NCI-H2227 (cell line): ENCODE data around the gene JAGN1.
"Not testable (repeated sequence)": the region's sequence is repeated elsewhere in the genome, so short reads cannot be mapped to it uniquely, and the experiment has no call there.

Source experiments
- DNase-seq: peaks from one replicate; lab custom pipeline; 2025; ENCODE audit not compliant: unreplicated experiment; lab: John Stamatoyannopoulos, UW

Gene JAGN1

DNA sequence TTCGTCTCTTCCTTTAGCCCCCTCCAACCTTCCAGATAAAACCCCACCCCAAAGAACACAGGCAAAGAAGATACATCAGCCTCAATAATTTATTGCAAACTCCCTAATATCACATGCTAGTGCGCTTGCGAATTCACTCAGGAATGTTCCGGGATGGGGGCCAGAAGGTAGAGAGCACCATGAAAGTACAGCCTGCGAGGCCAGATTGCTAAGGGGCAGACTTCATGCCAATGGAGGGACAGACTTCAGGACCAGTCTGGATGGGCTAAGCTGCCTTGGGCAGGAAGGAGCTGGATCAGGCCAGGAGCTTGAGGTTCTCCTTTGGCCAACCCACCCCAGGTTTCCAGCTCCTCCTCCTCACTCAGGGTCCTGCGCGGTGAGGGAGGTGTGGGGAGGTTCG lies 23.8 kb upstream of the JAGN1 start:
- DNase-seq: no peak

DNA sequence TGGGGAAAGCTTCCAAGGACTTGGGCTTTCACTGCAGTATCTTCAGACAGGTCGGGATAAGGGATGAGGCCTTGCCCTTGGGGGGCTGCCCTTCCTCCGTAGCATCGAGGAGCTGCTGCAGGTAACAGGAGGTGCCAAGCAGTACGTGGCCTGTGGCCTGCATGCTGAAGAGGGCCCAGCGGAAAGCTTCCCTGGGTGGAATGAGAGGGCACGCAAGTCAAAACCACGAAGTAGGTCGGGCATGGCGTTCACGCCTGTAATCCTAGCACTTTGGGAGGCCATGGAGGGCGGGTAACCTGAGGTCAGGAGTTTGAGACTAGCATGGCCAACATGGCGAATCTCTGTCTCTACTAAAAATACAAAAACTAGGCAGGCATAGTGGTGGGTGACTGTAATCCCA lies 23.3 kb upstream of the JAGN1 start:
- DNase-seq: no peak

DNA sequence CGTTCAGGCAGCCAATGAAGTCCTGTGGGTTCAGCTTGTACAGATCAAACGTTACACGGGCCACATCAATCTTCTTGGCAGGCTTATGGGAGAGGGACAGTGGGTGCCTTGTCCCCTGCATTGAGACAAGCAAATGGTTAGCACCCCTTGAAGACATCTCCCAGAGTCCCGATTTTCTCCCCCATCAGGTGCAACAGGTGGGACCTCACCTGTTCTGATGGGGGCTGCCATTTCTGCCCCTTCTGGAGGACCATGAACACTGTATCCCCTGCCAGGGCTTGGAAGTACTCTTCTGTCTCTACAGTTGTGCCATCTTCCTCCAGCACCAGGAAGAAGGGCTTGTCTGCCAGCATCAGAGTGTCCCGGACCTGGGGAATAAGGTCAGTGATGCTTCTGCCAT lies 20.5 kb upstream of the JAGN1 start:
- DNase-seq: no peak

DNA sequence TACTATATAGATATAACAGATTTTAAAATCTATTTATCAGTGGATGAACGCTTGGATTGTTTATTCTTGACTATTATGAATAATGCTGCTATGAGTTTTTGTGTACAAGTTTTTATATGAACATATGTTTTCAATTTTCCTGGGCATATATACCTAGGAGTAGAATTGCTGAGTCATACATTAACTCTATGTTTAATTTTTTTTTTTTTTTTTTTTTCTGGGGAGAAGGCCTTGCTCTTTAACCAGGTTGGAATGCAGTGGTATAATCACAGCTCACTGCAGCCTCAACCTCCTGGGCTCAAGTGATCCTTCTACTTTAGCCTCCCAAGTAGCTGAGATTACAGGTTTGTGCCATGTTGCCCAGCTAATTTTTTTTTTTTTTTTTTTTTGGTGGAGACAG lies 19.4 kb upstream of the JAGN1 start:
- DNase-seq: no peak

DNA sequence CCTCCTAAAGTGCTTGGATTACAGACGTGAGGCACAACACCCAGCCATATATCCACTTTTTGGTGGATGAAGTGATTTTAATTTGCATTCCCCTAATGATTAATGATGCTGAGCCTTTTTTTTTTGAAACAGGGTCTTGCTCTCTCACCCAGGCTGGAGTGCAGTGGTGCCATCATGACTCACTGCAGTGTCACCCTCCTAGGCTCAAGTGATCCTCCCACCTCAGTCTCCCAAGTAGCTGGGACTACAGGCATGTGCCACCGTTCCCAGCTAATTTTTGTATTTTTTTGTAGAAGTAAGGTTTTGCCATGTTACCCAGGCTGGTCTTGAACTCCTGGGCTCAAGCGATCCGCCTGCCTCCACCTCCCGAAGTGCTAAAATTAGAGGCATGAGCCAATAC lies 18.3 kb upstream of the JAGN1 start:
- DNase-seq: not testable (repeated sequence)

DNA sequence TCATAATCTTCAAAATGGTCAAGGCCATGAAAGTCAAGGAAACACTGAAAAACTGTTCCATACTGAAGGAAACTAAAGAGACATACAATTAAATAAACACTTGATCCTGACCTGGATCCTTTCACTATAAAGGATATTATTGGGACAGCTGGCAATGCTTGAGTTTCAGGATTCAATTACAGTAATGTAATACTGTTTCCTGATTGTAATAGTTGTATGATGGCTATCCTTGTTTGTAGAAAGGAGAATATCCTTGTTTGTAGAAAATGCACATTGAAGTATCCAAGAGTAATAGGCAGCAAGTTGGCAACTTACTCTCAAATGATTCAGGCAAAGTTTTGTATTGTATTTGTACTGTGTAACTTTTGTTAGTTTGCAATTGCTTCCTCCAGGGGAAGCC lies 15.0 kb upstream of the JAGN1 start:
- peak; percentile 36 for DNase-seq

DNA sequence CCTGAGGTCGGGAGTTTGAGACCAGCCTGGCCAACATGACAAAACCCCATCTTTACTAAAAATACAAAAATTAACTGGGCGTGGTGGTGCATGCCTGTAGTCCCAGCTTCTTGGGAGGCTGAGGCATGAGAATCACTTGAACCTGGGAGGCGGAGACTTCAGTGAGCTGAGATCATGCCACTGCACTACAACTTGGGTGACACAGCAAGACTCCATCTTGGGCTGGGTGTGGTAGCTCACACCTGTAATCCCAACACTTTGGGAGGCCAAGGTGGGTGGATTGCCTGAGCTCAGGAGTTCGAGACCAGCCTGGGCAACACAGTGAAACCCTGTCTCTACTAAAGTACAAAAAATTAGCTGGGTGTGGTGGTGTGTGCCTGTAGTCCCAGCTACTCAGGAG lies 14.2 kb upstream of the JAGN1 start:
- DNase-seq: not testable (repeated sequence)

DNA sequence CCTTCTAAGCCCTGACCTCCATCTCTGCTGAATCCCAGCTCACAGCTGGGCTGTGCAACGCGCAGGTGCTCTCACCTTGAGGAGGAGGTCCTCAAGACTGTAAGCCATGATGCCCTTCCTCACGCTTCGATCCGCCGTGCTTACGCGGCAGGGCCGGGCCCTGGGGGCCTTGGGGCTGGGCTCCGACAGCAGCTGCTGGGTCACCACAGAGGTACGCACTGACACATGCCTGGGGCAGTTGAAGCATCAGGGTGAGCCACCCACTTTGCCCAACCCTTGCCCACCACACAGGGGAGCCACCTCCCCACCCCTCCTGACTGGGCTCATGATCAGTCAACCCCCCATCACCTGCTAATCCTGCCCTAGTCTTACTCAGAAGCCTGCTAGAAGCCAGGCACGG lies 13.4 kb upstream of the JAGN1 start:
- DNase-seq: no peak

DNA sequence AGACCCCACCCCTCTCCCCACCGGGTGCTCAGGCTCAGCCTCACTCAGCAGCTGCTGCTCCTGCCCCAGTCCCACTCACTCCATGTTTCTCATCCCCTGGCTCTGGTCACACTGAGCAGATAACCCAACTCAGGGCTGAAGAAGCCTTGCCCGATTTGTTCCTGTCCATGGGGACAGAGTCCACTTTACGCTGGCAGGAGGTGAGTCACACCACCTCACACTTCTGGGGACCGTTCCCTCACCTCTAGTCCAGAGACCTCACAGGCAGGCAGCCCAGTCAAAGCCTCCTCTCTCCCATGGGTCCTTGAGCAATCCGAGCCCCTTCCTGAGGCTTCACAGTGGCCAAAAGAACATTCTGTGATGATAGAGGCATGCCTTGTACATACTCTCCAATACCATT lies 11.7 kb upstream of the JAGN1 start:
- no peak for DNase-seq

DNA sequence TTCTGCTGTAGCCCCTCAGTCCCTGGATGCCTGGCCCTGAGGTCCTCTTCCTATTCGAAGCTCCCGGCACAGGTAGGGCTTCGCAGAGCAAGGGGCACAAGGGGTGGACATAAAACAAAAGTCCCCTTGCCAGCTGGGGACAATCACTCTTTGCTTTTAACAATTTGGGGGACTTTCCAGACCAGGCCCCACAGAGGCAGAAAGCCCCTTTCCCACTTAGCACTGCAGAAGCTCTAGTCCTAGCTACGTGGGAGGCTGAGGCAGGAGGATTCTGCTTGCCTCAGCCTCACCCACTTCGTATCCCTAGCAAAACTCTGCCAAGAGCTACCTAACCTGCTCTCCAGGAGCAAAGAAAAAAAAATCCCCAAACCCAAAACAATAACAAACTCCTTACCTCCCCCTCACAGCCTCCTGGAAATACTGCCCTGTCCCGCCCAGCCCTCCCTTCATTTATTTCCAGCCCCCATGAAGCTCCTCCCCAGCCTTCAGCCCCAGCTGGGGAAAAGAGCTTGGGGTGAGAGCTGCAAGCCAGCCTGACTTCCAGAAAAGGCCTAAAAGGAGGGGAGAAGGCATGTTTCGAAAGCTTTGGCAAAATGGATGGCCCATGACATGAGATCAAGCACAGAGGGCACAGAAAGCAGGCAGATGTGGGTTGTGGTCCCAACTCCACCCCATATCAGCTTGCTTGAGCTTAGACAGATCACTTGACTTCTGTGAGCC lies 10.4 kb upstream of the JAGN1 start, which contains the start of gene CIDEC:
TSS of gene CIDEC (minus strand) at position 424 of the 720 bp plus-strand sequence. CDS start 1,767 bp downstream, outside the sequence.
- no peak for DNase-seq

DNA sequence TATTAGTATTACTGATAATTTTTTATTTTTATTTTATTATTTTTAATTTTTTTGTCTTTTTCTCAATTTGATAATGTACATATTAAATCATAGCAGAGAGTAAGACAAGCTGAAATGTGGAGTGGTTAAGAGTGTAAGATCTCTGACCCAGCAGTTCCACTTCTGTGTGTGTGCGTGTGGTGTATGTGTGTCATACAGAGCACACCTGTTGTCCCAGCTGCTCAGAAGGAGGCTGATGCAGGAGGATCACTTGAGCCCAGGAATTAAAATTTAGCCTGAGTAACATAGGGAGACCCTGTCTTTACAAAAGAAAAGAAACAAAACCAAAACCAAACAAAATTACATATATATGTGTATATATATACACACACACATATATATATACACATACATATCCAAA lies 9.0 kb upstream of the JAGN1 start:
- DNase-seq: no peak

DNA sequence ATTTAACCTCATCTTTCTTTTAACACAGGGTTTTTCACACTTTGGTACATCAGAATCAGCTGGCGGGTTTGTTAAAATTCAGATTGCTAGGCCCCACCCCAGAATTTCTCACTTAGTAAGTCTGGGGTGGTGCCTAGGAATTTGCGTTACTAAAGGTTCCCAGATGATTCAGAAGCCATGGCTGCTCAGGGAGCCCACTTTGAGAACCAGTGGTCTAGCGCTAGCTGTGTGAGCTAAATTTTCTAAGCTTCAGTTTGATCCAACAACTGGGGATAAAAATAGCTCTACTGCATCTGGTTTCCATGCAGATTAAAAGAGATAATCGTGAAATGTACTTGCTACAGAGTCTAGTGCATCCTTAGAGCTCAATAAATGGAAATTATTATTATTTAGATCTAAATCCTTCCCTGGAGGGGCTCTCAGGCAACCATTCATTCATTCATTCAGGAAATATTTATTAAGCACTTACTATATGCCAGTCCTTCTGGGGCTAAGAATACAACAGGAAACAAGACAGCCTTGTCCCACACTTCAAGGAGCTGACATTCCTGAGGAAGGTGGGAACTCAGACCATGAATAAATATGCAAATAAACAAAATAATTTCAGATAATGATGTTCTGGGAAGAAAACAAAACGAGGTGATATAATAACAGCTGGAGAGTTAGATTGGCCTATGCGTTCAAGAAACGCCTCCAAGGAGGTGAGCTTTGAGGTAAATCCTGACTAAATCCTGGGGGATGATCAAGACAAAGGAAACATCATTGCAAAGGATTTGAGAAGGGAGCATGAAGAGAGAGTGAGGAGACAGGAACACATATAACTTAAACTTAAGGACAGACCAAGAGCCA lies 6.5 kb upstream of the JAGN1 start:
- DNase-seq: no peak

DNA sequence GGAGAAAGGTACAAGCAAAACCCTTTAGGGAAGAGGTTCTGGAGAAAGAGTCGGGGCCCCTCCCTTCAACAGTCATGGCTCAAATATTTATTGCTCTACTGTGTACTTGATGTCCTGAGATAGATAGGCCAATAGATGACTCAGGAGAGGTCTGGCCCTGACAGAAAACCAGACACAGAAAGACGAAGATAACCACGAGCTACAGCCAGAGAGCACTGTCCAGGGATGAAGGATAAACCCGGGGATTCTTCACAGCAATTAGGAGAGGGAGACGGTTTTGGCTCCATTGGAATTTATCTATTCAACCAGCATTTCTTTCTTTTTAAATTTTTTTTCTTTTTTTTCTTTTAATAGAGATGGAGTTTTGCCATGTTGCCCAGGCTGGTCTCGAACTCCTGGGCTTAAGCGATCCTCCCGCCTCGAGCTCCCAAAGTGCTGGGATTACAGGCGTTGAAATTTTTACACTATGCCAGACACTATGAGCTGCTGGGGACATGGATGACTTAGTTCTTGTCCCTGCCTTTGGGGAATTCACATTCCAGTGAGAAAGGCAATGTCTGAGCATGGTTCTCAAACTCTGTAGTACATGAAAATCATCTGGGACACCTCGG lies 5.8 kb upstream of the JAGN1 start:
- no peak for DNase-seq

DNA sequence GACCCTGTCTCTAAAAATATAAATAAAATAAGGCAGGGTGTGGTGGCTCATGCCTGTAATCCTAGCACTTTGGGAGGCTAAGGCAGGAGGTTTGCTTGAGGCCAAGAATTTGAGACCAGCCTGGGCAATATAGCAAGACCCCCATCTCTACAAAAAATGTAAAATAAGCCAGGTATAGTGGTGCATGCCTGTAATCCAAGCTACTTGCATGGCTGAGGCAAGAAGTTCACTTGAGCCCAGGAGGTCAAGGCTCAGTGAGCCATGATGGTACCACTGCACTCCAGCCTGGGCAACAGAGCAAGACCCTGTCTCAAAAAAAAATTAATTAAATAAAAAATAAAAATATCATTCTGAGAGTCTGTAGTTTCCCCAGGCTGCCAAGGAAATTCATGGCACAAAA lies 4.1 kb upstream of the JAGN1 start:
- no peak for DNase-seq

DNA sequence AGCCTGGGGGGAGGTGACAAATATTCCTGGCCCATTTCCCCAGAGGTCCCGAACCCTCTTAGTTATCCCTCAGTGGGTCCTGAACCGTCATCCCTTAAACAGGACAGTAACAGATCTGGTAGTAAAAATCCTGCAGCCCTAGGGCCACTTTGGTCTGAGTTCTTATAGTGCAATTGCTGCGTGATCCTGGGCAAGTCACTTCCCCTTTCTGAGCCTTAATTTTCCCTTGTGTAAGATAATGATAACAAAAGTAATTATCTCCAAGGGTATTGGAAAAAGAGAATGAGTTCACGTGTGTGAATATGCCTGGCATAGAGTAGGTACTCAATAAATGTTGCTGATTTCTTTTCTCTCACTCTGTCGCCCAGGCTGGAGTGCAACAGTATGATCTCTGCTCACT lies 2.9 kb upstream of the JAGN1 start:
- DNase-seq: no peak

DNA sequence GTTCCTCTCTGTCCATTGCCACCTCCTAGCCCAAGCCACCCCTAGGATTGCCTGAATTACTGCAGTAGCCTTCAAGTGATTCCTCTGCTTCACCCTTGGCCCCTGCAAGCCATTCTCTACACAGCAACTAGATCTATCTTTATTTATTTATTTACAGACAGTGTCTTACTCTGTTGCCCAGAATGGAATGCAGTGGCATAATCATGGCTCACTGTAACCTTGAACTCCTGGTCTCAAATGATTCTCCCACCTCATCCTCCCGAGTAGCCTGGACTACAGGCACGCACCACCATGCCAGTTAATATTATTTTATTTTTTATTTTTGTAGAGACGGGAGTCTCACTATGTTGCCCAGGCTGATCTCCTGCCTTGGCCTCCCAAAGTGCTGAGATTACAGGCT lies 1.9 kb upstream of the JAGN1 start:
- no peak for DNase-seq

DNA sequence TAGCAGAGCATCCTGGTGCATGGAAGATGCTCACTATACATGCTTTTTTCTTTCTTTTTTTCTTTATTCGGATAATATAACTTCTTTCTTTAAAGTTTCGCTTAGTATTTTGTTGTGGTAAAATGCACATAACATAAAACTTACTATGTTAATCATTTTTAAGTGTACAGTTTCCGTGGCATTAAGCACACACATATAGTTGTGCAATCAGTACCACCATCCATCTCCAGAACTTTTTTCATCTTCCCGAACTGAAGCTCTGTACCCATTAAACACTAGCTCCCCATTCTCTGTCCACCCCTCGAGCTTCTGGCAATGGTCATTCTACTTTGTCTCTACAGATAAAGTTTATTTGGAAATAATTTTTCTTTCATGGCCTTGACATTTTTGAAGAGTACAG lies 1.0 kb upstream of the JAGN1 start:
- no peak for DNase-seq

DNA sequence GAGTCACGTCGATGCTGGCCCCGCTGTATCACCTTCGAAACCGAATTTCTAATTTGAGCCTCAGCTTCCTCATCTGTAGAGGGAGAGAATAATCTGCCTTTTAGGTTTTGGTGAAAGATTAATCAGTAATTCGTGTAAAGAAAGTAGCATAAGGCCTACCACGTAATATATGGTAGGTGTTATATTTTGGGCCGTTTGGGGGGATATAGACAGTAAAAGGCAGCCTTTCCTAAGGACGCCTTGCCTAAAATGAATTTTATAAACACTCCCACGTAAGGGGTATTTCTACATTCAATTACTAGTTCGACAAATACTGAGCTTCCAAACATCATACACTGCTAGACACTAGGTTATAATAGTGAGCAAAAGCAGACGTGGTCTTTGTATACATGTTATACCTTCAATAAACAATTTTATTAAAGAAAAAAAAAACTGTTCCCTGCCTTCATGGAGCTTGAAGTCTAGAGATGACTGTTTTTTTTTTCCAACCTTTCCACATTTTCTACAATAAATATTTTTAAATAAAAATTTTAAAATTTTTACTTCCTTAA lies 737 bp downstream of the JAGN1 start:
- DNase-seq: no peak

DNA sequence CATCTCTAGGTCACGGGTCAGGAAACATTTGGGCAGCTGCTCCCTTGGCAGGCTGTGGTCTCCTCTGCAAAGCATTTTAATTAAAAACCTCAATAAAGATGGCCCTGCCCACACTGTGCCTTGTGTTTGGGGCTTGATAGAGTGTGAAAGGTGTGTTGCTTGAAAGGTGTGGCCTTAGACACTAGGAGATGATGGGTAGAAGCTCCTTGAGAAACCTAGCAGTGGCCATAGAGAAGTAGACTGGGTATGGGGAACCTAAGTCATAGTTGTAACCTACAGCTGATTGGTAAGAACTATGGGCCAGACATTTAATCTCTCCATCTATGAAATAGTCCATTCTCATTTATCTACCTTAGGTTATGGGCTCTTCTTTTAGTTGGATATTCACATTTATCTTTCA lies 3.3 kb downstream of the JAGN1 start:
- no peak for DNase-seq

DNA sequence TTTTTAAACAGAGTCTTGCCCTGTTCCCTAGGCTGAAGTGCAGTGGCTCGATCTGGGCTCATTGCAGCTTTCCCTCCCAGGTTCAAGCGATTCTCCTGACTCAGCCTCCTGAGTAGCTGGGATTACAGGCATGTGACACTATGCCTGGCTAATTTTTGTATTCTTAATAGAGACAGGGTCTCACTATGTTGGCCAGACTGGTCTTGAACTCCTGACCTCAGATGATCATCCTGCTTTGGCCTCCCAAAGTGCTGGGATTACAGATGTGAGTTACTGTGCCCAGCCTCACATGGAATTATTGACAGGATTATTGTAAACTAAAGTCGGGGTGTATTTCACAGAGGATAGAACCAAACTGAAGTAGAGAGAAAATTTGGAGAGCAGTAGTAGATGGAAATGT lies 5.3 kb downstream of the JAGN1 start:
- not testable (repeated sequence) for DNase-seq

DNA sequence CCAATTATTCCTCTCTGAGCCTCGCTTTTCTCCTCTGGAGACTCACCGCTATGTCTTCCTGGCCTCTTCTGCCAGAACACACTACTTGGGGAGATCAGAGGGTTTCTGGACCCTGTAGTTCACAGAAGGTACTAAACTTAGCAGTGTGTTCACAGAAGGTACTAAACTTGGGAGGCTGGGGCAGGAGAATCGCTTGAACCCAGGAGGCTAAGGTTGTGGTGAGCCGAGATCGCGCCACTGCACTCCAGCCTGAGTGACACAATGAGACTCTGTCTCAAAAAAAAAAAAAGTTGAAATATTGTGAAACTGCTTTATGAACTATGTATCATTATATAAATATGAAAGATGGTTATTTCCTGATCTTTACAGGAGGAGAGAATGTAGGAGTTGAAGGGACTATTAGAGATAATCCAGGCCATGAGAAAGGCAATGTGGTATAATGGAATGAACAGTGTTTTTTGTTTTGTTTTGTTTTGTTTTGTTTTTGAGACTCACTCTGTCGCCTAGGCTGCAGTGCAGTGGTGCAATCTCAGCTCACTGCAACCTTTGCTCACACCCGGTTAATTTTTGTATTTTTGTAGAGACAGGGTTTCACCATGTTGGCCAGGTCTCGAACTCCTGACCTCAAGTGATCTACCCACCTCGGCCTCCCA lies 6.5 kb downstream of the JAGN1 start:
- not testable (repeated sequence) for DNase-seq
